GM12864 (cell line): Measurements from ENCODE around the gene LCK.

ENCODE experiments used
- DNase-seq: peaks from one replicate; pipeline ENCODE4 v3.0.0-alpha.2; 2011; ENCODE audit warnings: low read depth
- H3K4me3 ChIP-seq: 2 replicates; pipeline ENCODE4 v1.5.1; 2011; ENCODE audit warnings: mild to moderate bottlenecking, low read depth, low read length, control low read depth
- CTCF ChIP-seq: IDR thresholded peaks from 2 replicates; pipeline ENCODE4 v1.5.1; 2011; ENCODE audit warnings: low read depth, mild to moderate bottlenecking, moderate library complexity, low read length, control low read depth, inconsistent platforms; ENCODE audit errors: missing control alignments

LCK gene

GRCh38 chr1:32250893-32251716, at the start of gene LCK:
TSS of gene LCK (plus strand) at chr1:32251265. CDS start at chr1:32274330, 23,065 bp downstream.
- TF ChIP-seq CTCF: no peak
- DNase-seq: no peak
- peak within 1 kb of the TSS; percentile 65 for H3K4me3 ChIP-seq

GRCh38 chr1:32204943-32205361, 46.1 kb upstream of the LCK start:
- peak overlapping the region; percentile 78 for H3K4me3 ChIP-seq
- no peak for TF ChIP-seq CTCF
- no peak for DNase-seq

- DNase-seq: peak; percentile 39
- TF ChIP-seq CTCF: no peak
- peak within 1 kb of the TSS; percentile 78 for H3K4me3 ChIP-seq
These were observed 45.4 kb upstream of the LCK start, which contains the start of gene IQCC for GRCh38 chr1:32205401-32206370. TSS of gene IQCC (plus strand) at chr1:32205671. CDS start at chr1:32205682, 11 bp downstream.

GRCh38 chr1:32208469-32208868, 42.6 kb upstream of the LCK start:
- no peak for DNase-seq
- no peak for TF ChIP-seq CTCF
- H3K4me3 ChIP-seq: no peak overlapping the region

- no peak for DNase-seq
- H3K4me3 ChIP-seq: no peak within 1 kb of the TSS
- no peak for TF ChIP-seq CTCF
These were observed 42.2 kb upstream of the LCK start, which contains the start of gene DCDC2B for GRCh38 chr1:32208891-32209328. TSS of gene DCDC2B (plus strand) at chr1:32209089. CDS start at chr1:32209094, 5 bp downstream.

GRCh38 chr1:32215629-32216480, 35.2 kb upstream of the LCK start:
- TF ChIP-seq CTCF: peak; percentile 92
- DNase-seq: no peak

More at GRCh38 chr1:32215629-32216480, 35.2 kb upstream of the LCK start:
- H3K4me3 ChIP-seq: no peak overlapping the region
